Stimulated activated CD4-positive, alpha-beta T cell treated with anti-CD3 and anti-CD28 coated beads, Interleukin-15, amount 100 ng/mL, for 48 hours (primary cell): ENCODE measurements around the gene AFF3.
"Not testable (repeated sequence)": the region's sequence is repeated elsewhere in the genome, so short reads cannot be mapped to it uniquely, and the experiment has no call there.

Experiments used
- DNase-seq, 2 donors: peaks; one replicate each; pipeline ENCODE4 v3.0.0-alpha.2; 2020; ENCODE audit warnings: low read depth in 2 of 2

The AFF3 gene

DNA sequence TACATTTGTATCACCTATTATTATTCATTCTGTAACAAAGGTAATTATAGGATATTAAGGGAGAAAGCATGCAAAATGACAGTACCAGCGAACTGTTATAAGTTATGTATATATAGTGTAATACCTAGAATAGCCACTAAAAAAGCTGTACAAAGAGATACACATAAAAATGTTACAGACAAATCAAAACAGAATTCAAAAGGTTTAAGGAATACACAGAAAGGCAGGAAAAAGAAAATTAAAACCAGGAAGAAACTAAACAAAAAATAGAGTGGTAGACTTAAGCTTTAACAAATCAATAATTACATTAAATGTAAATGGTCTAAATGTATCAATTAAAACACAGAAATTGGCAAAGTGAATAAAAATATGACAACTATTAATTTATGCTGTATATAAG lies 476.1 kb downstream of the AFF3 start:
- no peak for DNase-seq

DNA sequence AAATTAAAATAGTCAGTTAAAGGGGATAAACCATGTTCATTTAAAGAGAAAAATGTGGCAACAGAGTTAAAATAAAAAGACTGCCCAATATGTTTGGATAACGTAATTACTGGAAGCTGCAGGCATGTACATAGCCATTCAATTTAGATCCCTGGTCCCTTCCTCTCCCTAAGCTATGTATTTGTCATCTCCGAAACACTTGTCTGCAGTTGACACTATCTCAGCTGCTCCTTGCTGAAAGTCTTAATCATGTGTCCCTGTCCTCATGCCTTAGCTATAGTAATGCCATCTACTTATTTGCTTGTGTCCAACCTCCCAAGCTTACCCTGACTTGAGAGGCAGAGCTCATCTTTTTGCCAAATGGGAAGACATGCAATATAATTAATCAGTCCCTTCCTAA lies 478.7 kb downstream of the AFF3 start:
- no peak for DNase-seq

DNA sequence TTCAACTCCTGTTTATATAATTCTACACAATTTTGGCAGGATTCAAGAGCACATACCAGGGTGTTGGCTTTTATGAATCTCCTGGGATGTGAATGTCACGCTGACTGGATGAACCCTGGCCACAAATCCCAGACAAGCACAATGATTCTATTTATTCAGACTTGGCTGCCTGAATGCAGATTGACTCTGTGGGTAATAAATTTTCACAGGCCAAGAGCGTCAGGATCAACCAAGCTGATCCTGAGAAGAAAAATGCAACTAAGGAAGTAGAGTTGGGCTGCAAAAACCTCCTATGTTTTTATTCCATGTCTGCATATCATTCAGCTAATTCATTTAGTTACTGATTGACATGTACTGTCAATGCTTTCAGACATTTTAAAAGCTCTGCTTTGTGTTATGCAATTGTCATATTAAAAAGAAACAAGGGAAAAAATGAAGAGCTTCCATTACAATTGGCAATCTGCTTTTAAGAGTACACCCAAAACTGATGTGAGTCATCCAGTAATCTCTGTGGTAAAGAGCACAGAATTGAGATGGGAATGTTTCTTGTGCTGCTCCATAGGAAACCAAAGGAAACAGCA lies 479.5 kb downstream of the AFF3 start:
- no peak for DNase-seq

DNA sequence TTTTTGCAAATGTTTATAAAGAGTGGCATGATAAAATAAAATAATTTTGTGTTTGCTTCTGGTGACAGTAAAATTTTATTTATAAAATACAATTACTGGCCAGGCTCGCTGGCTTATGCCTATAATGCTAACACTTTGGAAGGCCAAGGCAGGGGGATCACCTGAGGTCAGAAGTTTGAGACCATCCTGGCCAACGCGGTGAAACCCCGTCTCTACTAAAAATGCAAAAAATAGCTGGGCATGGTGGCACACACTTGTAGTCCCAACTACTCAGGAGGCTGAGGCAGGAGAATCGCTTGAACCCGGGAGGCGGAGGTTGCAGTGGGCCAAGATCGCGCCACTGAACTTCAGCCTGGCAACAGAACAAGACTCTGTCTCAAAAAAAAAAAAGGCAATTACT lies 480.6 kb downstream of the AFF3 start:
- DNase-seq = not testable (repeated sequence)

DNA sequence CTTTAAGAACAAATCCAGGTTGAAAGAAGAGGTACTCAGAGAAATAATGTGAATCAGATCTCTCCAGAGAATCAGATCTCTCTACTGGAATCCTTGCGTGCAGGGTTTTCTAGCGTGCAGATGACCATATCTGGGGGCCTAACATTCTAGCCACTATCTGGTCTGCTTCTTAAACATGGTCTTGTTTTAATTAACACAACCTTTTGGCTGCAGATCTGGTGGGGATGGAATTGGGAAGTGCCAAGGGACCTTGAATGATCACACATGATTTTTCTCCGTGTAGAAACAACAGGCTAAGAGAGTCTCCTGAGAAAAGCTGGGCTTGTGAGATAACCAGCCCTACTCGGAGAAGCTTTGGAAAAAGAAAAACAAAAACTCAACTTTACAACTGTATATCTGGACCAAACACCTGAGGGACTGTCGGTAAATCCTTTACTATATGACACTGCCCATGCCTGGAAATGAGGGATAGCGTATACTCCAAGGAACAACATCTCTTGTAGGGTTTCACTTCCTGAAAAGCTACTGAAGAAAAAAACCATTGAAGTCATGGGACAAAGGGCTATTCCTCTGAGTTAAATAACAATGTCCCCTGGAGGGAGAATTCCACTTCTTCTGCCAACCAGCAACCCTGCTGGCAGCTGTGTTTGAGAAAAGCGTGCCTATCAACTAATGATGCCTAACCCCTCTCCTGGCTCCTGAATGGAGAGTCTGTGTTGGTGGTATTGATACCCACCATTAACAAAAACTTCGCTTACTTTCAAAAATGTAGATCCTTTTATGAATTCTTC lies 481.6 kb downstream of the AFF3 start:
- DNase-seq = no peak

DNA sequence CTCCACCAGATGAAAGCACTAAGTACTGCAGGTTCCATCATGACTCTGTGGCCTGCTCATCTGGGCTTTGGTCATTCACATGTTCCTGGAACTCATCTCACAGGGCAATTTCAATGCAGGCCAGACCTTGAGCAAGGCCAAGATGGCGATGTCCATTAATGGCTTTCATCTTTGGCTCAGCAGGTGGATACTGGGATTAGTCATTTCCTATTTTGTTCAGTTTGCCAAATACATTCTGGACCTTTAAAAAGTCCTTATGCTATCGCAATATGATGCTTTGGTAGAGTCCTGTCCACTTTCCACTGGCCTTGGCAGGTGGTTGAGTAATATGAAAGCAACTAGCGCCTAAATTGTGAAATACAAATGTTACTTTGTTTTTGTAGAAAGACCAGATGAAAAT lies 482.5 kb downstream of the AFF3 start:
- DNase-seq = no peak

DNA sequence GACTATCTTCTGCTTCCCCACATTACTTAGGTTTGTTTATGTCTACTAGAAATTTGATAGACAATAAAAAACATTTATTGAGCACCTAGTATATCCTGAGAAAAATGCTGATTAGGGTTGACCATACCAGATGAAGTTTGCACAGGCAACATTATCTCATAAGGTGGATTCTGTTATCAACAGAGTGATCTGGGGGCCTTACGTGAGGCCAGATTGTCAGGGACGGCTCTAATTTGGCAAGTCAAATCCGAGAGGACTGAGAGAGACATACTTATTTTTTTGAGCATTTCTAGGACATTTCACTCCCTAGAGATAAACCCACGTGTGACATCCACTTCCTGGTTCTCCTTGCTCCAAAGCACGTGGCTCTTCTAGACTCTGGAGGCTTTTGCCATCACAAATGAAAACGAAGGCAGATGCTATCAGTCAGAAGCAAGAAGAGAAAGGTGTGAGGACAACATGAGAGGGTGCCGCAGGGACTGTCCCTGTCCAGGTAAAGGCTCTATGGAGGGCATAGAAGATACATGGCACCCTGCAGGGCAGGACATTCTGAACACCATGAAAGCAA lies 484.6 kb downstream of the AFF3 start:
- no peak for DNase-seq

DNA sequence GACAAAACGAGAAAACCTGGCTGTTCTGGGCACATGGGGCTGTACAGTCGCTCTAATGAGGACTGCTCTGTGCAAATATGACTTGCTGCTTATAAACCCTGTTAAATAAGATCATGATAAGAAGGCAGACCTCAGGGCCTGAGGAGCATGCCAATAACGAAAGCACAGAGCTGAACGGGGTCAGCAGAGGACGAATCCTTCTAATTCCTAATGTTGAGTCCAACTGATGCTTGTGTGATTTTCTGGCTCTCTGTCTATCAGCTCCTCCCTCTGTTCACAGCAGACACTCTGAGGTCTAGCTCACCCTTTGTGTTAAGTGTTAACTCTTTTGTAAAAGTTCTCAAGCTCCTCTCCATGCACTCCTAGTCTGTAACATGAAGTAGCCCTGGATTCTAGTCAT lies 485.4 kb downstream of the AFF3 start:
- DNase-seq = no peak

DNA sequence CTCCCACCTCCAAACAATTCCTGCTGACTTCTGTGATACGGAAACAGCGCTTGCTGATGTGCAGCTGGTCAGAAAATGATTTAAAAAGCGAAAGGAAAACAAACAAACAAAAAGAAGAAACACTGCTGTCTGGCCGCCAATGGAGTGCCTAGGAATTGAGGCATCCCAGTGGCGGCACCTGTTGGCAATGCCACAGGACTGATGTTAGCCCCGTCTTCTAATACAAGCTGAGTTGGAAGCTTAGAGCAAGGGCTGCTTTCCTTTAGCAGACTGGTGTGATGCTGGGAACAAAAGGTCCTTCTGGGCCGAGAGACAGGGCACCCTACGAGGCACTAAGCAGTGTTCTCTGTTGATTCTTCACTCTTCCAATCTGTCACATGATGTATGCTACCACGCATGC lies 489.0 kb downstream of the AFF3 start:
- no peak for DNase-seq

DNA sequence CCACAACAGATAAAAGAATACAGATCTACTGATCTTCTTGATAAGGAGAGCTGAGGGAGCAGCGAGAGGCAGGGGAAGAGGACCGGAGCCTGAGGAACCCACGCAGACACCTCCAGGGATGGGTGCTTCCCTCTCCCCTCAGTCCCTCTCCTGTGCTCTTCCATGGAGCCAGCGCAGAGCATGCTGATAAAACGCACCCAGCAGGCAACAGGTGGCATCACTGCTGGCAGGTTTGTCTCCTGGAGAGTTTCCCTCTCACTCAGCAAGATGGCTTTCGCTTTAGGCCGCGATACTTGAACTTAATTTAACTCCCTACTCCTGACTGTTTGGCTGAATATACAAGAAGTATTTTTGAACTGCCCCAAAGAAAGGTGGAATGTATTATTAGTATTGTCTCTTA lies 489.5 kb downstream of the AFF3 start:
- no peak for DNase-seq

DNA sequence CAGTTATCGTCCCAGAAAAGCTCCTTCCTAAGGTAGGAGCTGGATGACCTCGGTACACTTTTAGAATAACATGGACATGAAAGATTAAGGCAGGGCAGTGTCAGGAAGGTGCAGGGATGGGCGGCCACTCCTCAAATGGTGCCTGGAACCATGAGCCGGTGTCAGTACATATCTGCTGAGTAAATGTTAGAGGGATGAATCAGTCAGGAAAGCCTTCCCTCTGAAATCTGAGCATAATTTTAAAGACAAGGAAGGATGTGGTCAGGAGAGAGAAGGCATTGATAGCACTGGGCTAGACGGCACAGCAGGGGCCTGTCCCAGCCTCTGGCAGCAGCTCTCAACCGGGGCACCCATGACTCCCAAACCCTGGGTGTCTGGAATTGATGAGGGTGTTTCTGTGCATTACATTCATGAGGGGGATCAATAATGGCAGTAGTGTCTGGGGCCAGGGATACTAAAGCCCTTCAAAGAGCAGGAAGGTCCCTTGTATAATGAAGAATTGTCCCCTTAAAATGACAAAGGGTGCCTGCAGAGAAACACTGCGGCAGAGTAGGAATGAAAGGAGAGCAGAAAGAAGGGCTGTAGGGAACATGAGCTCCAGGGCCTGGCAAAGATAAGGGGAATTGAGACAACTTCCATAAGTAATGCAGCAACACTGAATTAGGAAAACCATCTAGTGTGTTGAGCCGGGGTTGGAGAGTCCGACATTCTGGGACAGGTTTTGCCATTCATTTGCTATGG lies 490.3 kb downstream of the AFF3 start:
- no peak for DNase-seq

DNA sequence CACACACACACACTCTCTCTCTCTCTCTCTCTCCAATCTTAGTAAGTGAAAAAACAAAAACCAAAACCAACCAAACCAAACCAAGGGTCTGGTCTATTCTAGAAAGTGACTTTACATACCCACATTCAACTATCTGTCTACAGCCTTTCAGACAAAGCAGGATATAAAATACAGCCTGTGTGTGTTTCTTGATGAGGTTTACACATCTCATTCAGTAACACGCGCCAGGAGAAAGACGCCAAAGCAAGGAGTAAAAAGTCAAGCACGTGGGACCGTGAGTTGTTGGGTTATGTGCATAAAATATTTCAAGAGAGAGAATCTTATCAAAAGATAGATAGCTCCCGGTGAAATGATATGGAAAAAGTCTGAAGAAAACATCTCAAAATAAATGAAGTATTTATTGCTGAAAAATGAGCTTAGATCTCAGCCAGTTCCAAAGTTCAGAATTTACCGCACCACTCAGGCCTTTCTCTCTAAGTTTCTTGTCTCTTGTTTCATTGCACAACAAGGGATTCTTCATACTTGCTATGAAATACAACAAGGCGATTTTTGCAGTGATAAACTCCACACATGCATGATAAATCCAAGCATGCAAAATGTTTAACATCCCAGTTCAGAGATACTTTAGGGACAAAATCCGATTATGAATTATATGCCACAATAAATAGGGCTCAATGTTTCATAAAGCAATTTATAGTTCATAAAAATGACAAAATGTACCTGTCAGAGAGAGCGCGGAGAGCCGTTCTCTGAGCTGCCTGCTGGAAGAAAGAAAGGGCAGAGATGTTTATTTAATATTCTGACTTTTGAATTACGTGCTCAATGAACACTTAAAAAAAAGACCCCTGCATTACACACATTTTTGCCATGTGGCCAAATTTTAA lies 493.2 kb downstream of the AFF3 start:
- no peak for DNase-seq

DNA sequence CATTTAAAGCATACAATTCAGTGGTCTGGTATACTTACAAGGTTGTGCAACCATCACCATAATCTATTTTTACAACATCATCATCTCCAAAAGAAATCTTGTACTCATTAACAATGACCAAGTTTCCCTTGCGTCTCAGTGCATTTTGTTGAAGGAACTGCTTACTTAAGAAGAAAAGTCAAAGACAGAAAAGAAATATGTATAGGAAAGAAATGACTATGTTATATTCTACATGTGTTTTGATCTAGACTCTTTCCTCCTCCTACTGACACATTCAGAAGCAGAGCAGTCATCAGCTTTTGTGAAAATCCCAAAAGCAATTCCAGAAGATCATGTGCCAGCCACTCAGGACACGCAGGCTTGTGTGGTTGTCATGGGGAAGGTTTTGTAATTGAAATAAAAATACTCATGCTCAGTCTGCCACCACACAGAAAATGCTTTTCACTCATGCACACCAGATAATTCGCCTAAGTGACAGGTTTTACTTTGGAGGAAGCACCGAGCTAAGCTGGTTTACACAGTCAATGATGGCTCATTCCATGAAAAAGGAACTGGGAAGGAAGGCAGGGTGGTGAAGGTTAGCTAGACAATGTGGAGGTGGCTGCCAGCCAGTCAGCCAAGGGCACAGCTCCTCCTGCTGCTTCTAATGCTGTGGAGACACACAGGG lies 494.1 kb downstream of the AFF3 start:
- DNase-seq = no peak

DNA sequence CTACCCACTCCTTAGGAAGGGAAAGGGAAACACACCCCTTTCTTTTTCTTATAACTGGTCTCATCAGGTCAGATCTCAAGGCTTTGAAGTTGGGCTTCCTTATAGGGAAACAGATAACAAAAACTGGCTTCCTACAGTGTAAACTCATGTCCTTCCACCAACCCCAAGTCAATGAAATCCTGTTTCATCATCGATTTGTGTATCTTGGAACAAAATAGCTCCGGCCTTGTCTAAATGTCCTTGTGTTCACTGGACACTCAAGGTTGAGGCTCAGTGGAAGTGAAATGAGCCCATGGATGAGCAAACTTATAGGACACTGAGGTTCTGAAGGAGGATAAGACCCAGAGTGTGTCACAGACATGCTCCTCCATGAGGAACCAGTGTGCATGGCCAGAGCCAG lies 496.4 kb downstream of the AFF3 start:
- no peak for DNase-seq

DNA sequence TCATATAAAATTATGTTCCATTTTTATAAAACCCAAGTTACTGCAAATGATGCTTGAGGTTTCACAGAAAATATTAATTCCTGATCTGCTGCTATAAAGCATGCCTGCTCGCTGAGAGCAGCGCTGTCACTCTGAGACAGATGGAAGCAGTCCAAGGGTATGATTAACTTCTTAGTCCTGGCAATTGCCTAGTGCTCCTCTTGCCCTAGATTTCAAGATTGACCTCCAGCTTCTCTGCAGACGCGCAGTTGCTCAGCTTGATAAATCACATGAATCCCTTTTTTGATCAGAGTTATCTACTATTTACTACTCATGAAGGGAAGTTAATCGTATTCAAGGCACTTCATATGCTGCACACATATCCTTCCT lies 498.0 kb downstream of the AFF3 start:
- DNase-seq = no peak

DNA sequence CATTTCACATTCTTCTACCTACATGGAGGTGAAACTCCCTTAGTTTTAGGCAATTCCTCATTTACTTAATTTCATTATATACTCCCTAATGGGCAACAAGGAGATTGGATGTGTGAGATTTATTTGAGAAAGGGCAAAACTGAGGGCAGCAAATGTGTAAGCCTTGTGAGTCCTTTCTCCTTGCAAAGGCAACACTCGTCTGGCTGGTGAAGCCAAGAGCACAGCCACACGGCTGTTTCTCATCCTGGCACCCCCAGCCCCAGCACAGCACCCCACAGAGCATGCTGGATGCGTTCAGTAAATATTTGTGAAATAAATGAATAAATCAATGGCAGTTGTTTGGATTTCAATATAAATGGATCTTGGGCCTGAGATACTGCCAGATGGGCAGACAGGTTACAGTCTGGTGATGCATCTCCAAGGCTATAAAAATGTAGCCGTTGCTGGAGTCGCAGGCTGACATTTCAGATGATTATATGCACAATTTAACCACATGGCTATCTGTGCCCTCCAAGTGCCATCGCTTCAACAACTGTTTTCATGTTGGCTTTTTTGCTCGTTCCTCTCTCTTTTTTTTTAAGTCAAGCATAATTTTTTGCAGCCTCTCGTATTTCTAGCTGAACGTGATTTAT lies 498.5 kb downstream of the AFF3 start:
- DNase-seq = no peak

DNA sequence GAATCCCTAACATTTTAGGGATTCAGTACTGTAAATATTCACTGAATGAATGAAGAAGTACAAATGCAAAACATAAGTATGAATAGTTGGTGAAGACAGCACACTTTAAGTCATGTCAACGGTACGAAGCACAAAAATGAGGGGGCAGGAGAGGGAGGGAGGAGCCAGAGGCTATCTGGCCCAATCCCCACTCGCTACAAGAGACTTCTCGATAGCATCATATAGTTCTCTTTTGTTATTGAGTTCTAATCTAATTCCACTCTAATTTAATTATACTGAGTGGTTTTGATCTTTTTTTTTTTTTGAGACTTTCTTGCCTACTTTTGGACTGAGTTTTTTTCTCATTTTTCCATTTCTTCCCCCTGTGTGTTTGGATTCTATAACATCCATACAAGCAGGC lies 500.4 kb downstream of the AFF3 start:
- no peak for DNase-seq

DNA sequence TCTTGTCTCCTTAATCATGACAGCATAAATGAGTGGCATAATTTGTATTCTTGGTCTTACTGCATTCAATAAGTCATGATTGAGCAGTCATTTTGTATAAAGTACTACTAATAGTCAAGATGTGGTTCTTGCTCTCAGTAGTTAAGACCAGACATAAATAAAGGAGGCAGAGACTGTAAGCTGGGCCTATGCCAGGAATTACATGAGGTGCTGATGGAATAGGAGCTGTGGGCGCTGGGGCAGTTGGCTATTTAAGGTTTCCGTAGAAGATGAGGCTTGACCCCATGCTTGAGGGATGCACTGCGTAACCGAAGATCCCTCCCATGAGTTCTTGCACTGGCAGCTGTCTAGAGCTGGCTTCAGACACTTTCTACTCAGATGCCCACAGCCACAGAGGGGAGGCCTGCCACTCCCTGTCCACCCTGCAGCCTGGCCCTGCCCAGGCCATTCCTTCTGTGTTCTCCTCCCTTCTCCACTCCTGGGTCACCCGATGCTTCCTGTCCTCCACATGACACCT lies 501.7 kb downstream of the AFF3 start:
- no peak for DNase-seq

DNA sequence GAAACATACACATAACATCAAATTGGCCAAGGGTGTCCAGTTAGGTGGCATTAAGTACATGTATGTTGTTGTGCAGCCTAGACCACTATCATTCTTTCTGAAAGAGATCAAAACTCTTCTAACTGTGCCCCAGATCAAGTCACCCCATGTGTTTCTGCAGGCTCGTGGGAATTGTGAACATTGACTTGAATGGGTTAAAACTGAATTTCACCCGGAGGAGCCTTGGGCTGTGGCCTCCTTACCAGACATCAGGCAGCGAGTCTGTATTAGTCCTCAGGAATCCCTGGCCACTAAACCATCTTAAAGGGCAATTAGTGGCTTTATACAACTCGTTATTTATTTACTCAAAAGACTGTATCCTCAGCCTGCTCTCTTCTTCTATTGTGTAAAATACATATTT lies 503.6 kb downstream of the AFF3 start:
- DNase-seq = no peak

DNA sequence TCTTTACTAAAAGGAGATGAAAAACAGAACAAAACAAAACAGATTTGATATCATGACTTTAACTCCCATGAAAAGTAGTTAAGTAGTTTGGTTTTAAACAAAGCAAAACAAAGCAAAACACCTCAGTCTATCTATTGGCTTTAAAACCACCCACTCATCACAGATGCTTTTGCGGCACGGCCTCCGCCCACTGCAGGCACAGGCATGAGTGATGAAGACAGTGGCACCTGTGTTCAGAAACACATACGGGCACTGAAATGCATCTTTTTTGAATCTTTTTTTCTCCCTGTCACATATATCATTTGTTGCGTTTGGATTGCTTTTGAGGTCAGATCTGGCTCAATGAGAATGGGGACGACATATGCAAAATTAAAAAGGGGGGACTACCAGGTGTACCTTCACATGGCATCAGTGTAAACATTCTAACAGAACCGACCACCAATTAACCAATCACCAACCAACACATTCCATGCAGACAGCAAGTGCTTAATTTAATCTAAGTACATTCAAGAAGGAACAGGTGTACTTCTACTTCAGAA lies 505.2 kb downstream of the AFF3 start:
- no peak for DNase-seq
